Natural killer cell (primary cell): ENCODE results near the gene STK11IP. TPM values are rescaled to one million over a fixed set of nuclear protein-coding genes. Genes with fewer than 3 reads are reported as not detected.

Source experiments
- ATAC-seq, 3 donors: fragments of 150-1000 bp in 2 of 3; fragments of 200-7000 bp in 1 of 3; cut with Tn5 transposase; 1 replicate in 1 of 3; 2 replicates in 2 of 3; pipeline ENCODE4 v1.10.0; 2021; ENCODE audit warnings: mild to moderate bottlenecking in 2 of 3, moderate library complexity in 2 of 3
- DNase-seq, 2 donors: peaks; one replicate each; pipeline versions ENCODE4 v3.0.0 to v3.0.0-alpha.2; 2013 to 2021; ENCODE audit warnings: mixed read lengths in 1 of 2
- H3K27ac ChIP-seq: one replicate; pipeline ENCODE4 v1.5.1; 2013; ENCODE audit warnings: mild to moderate bottlenecking, low read length
- H3K27me3 ChIP-seq: one replicate; pipeline ENCODE4 v1.6.1; 2013; ENCODE audit warnings: low read length; ENCODE audit not compliant: control insufficient read depth, insufficient read depth
- H3K36me3 ChIP-seq: one replicate; pipeline ENCODE4 v1.6.1; 2013; ENCODE audit warnings: low read length; ENCODE audit not compliant: control insufficient read depth, insufficient read depth
- H3K4me1 ChIP-seq: one replicate; pipeline ENCODE4 v1.6.1; 2013; ENCODE audit warnings: low read length; ENCODE audit not compliant: control insufficient read depth, insufficient read depth
- H3K4me3 ChIP-seq: one replicate; pipeline ENCODE4 v1.5.1; 2013; ENCODE audit warnings: low read length
- H3K9me3 ChIP-seq: one replicate; pipeline ENCODE4 v1.6.1; 2013; ENCODE audit warnings: low read length; ENCODE audit not compliant: control insufficient read depth, insufficient read depth
- H3K27ac Mint-ChIP-seq, 2 donors: one replicate each; pipeline ENCODE4 v1.8.0; 2022; ENCODE audit warnings: mild to moderate bottlenecking in 2 of 2, mixed read lengths in 2 of 2, moderate library complexity in 1 of 2
- H3K27me3 Mint-ChIP-seq, 2 donors: one replicate each; pipeline ENCODE4 v1.8.0; 2022; ENCODE audit warnings: low read depth in 2 of 2, mixed read lengths in 2 of 2
- H3K36me3 Mint-ChIP-seq: one replicate; pipeline ENCODE4 v1.8.0; 2022; ENCODE audit warnings: mixed read lengths
- H3K4me1 Mint-ChIP-seq, 2 donors: one replicate each; pipeline ENCODE4 v1.8.0; 2022; ENCODE audit warnings: mixed read lengths in 2 of 2
- H3K4me3 Mint-ChIP-seq: one replicate; pipeline ENCODE4 v1.8.0; 2022; ENCODE audit warnings: mild to moderate bottlenecking, moderate library complexity, mixed read lengths
- H3K9me3 Mint-ChIP-seq, 2 donors: one replicate each; pipeline ENCODE4 v1.8.0; 2022; ENCODE audit warnings: mixed read lengths in 2 of 2
- WGBS: methylation state at CpG from one replicate; pipeline ENCODE4 v1.1.7; 2013; ENCODE audit warnings: missing lambda C conversion rate; ENCODE audit not compliant: insufficient coverage; 5-methylcytosine and 5-hydroxymethylcytosine counted together
- intact Hi-C: fragments of 100-400 bp; cut with micrococcal nuclease; formaldehyde crosslinking; loops from one replicate; pipeline ENCODE4 v1.14.2; 2022
- total RNA-seq, 4 donors: library from RNA; stranded (reverse); fragments of 120-200 nt in 1 of 4; gene quantifications; one replicate each; pipeline versions ENCODE4 v1.2.3 to v1.2.4, GENCODE V29; 2013 to 2022
- TF ChIP-seq, protein P1 (sequence below): fragments of 200-600 bp; IDR thresholded peaks from one replicate; pipeline ENCODE4 v1.8.0; 2022; ENCODE audit warnings: antibody characterized with exemption

The STK11IP gene
- total RNA-seq, 3 donors from 2014 or later (not counting 1 experiment from before 2014, with no cell fraction given): 56.1 to 76.0 (median 65.2) TPM

DNA sequence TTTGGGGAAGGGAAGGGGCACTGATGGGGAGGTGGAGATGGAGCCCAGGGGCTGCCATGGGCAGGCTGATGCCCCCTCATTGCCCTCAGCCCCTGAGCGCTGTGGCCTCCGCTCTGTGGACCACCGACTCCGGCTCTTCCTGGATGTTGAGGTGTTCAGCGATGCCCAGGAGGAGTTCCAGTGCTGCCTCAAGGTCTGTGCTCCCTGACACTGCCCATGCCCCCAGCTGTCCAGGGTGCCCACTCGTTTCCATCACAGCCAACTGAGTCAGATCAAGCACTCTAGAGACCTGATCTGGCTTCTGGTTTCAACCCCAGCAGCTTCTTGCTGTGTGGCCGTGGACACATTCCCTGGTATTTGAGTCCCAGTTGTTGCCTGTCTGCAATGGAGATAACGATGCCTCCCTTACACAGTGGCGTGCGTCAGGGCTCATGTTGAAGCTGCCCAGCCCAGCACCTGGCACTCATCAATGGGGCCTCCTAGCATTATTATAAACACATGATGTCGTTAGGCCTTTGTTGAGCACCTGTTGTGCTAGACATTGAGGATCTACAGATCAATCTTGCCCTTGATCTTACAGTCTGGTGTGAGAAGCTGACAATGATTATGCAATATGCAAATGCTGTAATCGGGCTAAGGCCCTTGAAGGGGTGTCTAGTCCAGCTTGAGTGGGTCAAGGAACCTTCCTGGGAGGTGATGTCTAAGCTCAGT is 14.4 kb downstream of the STK11IP start:
- H3K9me3 ChIP-seq: no peaks in the 10 kb centered on the region
- H3K27ac Mint-ChIP-seq: peak overlapping the region in 1 of 2 donors; percentile 81
- H3K36me3 Mint-ChIP-seq: peaks cover 6% of the 10 kb centered on the region
- peaks cover 43% of the 10 kb centered on the region for H3K36me3 ChIP-seq
- H3K27me3 Mint-ChIP-seq: no peaks in the 10 kb centered on the region
- H3K27ac ChIP-seq: no peak overlapping the region
- H3K4me3 Mint-ChIP-seq: peak overlapping the region; percentile 42
- 86% methylated on average over 12 of the region's 12 CpGs for WGBS
- peaks cover 8 to 22% of the 10 kb centered on the region in 2 donors for H3K4me1 Mint-ChIP-seq
- no peak overlapping the region for H3K4me3 ChIP-seq
- H3K4me1 ChIP-seq: peaks cover 20% of the 10 kb centered on the region
- intact Hi-C loops: no loop called here
- no peaks in the 10 kb centered on the region for H3K9me3 Mint-ChIP-seq
- TF ChIP-seq, protein P1, sequence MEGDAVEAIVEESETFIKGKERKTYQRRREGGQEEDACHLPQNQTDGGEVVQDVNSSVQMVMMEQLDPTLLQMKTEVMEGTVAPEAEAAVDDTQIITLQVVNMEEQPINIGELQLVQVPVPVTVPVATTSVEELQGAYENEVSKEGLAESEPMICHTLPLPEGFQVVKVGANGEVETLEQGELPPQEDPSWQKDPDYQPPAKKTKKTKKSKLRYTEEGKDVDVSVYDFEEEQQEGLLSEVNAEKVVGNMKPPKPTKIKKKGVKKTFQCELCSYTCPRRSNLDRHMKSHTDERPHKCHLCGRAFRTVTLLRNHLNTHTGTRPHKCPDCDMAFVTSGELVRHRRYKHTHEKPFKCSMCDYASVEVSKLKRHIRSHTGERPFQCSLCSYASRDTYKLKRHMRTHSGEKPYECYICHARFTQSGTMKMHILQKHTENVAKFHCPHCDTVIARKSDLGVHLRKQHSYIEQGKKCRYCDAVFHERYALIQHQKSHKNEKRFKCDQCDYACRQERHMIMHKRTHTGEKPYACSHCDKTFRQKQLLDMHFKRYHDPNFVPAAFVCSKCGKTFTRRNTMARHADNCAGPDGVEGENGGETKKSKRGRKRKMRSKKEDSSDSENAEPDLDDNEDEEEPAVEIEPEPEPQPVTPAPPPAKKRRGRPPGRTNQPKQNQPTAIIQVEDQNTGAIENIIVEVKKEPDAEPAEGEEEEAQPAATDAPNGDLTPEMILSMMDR: no peak
- H3K27me3 ChIP-seq: no peaks in the 10 kb centered on the region
- DNase-seq: no peak
- no peak for ATAC-seq

DNA sequence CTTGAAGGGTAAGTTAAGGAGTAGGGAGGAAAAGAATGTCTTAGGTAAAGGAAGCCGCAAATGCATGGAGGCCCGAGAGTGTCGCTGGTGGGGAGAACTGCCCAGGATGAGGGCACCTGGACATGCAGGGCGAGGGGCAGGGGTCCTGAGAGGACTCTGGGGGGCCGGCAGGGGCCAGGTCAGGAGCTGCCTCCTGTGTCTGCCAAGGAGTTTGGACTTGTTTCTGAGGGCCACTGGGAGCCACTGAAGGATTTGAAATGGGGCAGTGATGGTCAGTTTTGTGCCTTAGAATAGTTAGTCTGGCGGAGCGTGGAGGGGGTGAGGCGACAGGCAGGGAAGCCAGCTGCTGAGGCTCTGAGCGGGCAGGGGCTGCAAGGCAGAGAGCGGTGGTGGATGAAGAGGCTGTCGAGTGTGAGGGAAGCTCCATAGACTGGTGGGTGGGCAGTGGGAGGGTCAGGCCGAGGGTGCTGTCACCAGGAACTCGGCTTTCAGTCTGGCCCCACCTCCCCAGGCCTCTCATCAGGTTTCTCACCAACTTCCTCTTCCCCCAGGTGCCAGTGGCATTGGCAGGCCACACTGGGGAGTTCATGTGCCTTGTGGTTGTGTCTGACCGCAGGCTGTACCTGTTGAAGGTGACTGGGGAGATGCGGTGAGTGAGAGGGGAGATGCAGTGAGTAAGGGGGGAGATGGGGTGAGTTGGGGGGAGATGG is 15.1 kb downstream of the STK11IP start:
- H3K4me1 ChIP-seq: peaks cover 20% of the 10 kb centered on the region
- WGBS: 50% methylated on average over 14 of the region's 15 CpGs
- Mint-ChIP-seq H3K27me3 (no peaks in the 10 kb centered on the region), H3K9me3 (no peaks in the 10 kb centered on the region), H3K36me3 (peaks cover 6% of the 10 kb centered on the region), H3K27ac (peak overlapping the region in 1 of 2 donors; percentile 81), H3K4me3 (peak overlapping the region; percentile 42), H3K4me1 (peaks cover 8 to 22% of the 10 kb centered on the region in 2 donors)
- no peak overlapping the region for H3K4me3 ChIP-seq
- peak in 2 of 3 donors; percentile 72 to 73 for ATAC-seq
- TF ChIP-seq, protein P1: no peak
- intact Hi-C loops: no loop called here
- H3K27ac ChIP-seq: no peak overlapping the region
- no peaks in the 10 kb centered on the region for H3K9me3 ChIP-seq
- H3K36me3 ChIP-seq: peaks cover 42% of the 10 kb centered on the region
- H3K27me3 ChIP-seq: no peaks in the 10 kb centered on the region
- DNase-seq: peak in 1 of 2 donors; percentile 51

DNA sequence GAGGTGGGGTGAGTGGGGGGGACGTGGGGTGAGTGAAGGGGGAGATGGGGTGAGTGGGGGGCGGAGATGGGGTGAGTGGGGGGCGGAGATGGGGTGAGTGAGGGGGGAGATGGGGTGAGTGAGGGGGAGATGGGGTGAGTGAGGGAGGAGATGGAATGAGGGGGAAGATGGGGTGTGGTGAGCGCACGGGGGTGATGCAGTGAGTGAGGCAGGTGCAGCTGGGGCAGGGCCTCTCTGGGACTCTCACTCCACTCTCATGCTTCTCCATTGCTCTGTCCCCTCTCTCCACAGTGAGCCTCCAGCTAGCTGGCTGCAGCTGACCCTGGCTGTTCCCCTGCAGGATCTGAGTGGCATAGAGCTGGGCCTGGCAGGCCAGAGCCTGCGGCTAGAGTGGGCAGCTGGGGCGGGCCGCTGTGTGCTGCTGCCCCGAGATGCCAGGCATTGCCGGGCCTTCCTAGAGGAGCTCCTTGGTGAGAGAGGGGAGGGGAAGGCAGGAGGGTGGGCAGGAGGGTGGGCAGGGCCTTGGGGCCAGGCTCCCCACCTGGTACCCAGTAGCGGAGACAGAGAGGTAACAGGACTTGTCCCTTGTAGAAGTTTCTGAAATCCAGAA is 15.9 kb downstream of the STK11IP start:
- no peak overlapping the region for H3K27ac ChIP-seq
- H3K9me3 ChIP-seq: no peaks in the 10 kb centered on the region
- WGBS: 88% methylated on average over 9 of the region's 11 CpGs
- peaks cover 20% of the 10 kb centered on the region for H3K4me1 ChIP-seq
- H3K27me3 ChIP-seq: no peaks in the 10 kb centered on the region
- DNase-seq (no peak), ATAC-seq (no peak)
- Mint-ChIP-seq H3K27ac (no peak overlapping the region), H3K9me3 (no peaks in the 10 kb centered on the region), H3K27me3 (no peaks in the 10 kb centered on the region), H3K4me3 (no peak overlapping the region), H3K36me3 (peaks cover 6% of the 10 kb centered on the region), H3K4me1 (peaks cover 8 to 22% of the 10 kb centered on the region in 2 donors)
- no peak overlapping the region for H3K4me3 ChIP-seq
- TF ChIP-seq, protein P1: no peak
- intact Hi-C loops: no loop called here
- peaks cover 36% of the 10 kb centered on the region for H3K36me3 ChIP-seq
